MCF 10A (cell line): ENCODE results near the gene OR2B2. TPM values are rescaled to one million over a fixed set of nuclear protein-coding genes. Genes with fewer than 3 reads are reported as not detected.

Source experiments
- BruUV-seq: library from RNA; stranded (reverse); fragments of 400-500 nt; replicated peaks from 2 replicates; lab custom pipeline; 2021; lab: Mats Ljungman, UMichigan
- CTCF ChIA-PET: fragments of 300-600 bp; sonication (Branson Sonifier 250); formaldehyde crosslinking; extraction: SDS; loops from one replicate; lab custom pipeline; 2021; ENCODE audit warnings: antibody characterized with exemption, inconsistent platforms; lab: Yijun Ruan, JAX
- POLR2A ChIA-PET: fragments of 300-600, 350-650 bp; sonication (Branson Sonifier 250); formaldehyde crosslinking; extraction: SDS; loops from one replicate; lab custom pipeline; 2020; ENCODE audit warnings: antibody characterized with exemption, inconsistent platforms; lab: Yijun Ruan, JAX
- DNase-seq: peaks from one replicate; pipeline ENCODE4 v3.0.0-alpha.2; 2018; ENCODE audit not compliant: unreplicated experiment
- H3K27ac Mint-ChIP-seq: one replicate; pipeline ENCODE4 v1.8.0; 2022; ENCODE audit warnings: mild to moderate bottlenecking, low read depth, mixed read lengths; ENCODE audit not compliant: unreplicated experiment
- H3K27me3 Mint-ChIP-seq: one replicate; pipeline ENCODE4 v1.8.0; 2022; ENCODE audit warnings: mixed read lengths; ENCODE audit not compliant: insufficient read depth, unreplicated experiment
- H3K36me3 Mint-ChIP-seq: one replicate; pipeline ENCODE4 v1.8.0; 2022; ENCODE audit warnings: mild to moderate bottlenecking, moderate library complexity, mixed read lengths; ENCODE audit not compliant: insufficient read depth, unreplicated experiment
- H3K4me1 Mint-ChIP-seq: one replicate; pipeline ENCODE4 v1.8.0; 2022; ENCODE audit warnings: mixed read lengths; ENCODE audit not compliant: insufficient read depth, unreplicated experiment
- H3K4me3 Mint-ChIP-seq: one replicate; pipeline ENCODE4 v1.8.0; 2022; ENCODE audit warnings: mild to moderate bottlenecking, moderate library complexity, mixed read lengths; ENCODE audit not compliant: unreplicated experiment
- H3K9me3 Mint-ChIP-seq: one replicate; pipeline ENCODE4 v1.8.0; 2022; ENCODE audit warnings: mixed read lengths; ENCODE audit not compliant: unreplicated experiment
- intact Hi-C: fragments of 100-400 bp; cut with micrococcal nuclease; formaldehyde crosslinking; loops from 2 replicates; pipeline ENCODE4 v1.14.1; 2022
- total RNA-seq: library from RNA; stranded (reverse); gene quantifications from 2 replicates; pipeline ENCODE4 v1.2.3, GENCODE V29; 2022
- TF ChIP-seq, protein P1 (sequence below): fragments of 200-600 bp; IDR thresholded peaks from one replicate; pipeline ENCODE4 v1.8.0; 2022; ENCODE audit warnings: antibody characterized with exemption, mild to moderate bottlenecking; ENCODE audit not compliant: unreplicated experiment

OR2B2 gene
- total RNA-seq, 1 experiment from 2014 or later, result not detected

DNA sequence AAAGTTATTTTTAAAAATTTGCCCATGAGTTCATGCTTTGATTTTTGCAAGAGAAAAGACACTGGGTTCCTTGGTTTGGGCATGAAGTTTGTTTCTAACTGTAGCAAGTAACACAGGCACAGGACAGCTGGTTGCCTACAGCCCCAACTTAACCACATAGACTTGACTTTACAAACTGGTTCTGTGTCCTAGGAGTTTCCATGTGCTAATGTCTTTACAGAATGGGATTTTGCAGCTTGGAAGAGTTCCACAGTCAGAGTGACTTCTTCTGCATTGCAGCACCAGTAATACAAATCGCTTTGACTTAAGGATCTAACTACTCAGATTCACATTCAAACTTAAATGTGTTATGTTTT, 44.3 kb downstream of the OR2B2 start:
- intact Hi-C loops, result loop anchor here (2.0 kb wide), 1 partner anchor 25 kb away; a partner anchor contains a TSS
- Mint-ChIP-seq H3K4me1 (no peaks in the 10 kb centered on the region), H3K27ac (peak overlapping the region; percentile 69), H3K27me3 (no peaks in the 10 kb centered on the region), H3K4me3 (peak overlapping the region; percentile 91), H3K9me3 (no peaks in the 10 kb centered on the region), H3K36me3 (peaks cover 19% of the 10 kb centered on the region)
- ChIA-PET POLR2A (interaction anchor here (0.7 to 18.7 kb wide), 32 partner anchors 15 to 1841 kb away, joined by 3 to 826 read pairs (median 6); a partner anchor contains a TSS), CTCF (interaction anchor here (0.6 to 3.8 kb wide), 4 partner anchors 22 to 1532 kb away, joined by 3 to 29 read pairs (median 10); a partner anchor contains a TSS)
- DNase-seq, result no peak
- TF ChIP-seq, protein P1, sequence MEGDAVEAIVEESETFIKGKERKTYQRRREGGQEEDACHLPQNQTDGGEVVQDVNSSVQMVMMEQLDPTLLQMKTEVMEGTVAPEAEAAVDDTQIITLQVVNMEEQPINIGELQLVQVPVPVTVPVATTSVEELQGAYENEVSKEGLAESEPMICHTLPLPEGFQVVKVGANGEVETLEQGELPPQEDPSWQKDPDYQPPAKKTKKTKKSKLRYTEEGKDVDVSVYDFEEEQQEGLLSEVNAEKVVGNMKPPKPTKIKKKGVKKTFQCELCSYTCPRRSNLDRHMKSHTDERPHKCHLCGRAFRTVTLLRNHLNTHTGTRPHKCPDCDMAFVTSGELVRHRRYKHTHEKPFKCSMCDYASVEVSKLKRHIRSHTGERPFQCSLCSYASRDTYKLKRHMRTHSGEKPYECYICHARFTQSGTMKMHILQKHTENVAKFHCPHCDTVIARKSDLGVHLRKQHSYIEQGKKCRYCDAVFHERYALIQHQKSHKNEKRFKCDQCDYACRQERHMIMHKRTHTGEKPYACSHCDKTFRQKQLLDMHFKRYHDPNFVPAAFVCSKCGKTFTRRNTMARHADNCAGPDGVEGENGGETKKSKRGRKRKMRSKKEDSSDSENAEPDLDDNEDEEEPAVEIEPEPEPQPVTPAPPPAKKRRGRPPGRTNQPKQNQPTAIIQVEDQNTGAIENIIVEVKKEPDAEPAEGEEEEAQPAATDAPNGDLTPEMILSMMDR, result no peak
- BruUV-seq, result no TSS peak

DNA sequence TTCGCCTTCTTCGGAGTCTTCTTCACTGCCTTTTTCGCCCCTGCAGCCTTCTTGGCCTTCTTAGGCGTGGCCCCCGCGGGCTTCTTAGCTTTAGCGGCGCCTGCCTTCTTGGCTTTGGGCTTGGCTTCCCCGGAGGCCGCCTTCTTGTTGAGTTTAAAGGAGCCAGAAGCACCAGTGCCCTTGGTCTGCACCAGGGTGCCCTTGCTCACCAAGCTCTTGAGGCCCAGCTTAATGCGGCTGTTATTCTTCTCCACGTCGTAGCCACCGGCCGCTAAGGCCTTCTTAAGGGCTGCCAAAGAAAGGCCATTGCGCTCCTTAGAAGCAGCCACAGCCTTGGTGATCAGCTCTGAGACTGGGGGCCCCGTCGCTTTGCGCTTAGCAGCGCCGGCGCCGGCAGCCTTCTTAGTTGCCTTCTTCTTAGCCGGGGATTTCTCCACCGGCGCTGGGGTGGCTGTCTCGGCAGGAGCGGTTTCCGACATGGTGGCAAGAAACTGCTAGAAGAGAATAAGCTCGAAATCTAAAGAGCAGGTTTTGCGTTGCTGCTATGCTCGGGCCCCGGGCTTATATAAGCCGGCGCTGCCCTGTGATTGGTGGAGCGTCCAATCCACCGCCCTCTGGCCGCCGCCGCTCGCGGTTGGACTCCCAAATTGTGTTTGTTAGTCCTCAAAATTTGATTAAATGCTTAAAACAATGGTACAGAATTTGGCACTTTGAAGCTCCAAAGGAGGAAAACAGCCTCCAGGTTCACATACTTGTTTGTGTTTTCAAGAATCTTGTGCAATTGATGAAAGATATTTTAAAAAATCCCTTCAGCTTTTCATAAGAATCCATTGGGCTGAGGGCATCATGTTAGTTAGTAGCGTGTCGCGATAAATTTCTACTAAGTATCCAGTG, 44.9 kb downstream of the OR2B2 start:
- POLR2A ChIA-PET, result interaction anchor here (0.6 to 18.7 kb wide), 41 partner anchors 16 to 1924 kb away, joined by 3 to 826 read pairs (median 6); a partner anchor contains a TSS
- no peaks in the 10 kb centered on the region for H3K4me1 Mint-ChIP-seq
- H3K27me3 Mint-ChIP-seq, result no peaks in the 10 kb centered on the region
- intact Hi-C loops, result loop anchor here (2.0 kb wide), 1 partner anchor 26 kb away; a partner anchor contains a TSS
- H3K27ac Mint-ChIP-seq, result peak overlapping the region; percentile 69
- no peaks in the 10 kb centered on the region for H3K9me3 Mint-ChIP-seq
- peaks cover 16% of the 10 kb centered on the region for H3K36me3 Mint-ChIP-seq
- H3K4me3 Mint-ChIP-seq, result peak overlapping the region; percentile 91
- CTCF ChIA-PET, result interaction anchor here (0.6 to 3.8 kb wide), 5 partner anchors 22 to 764 kb away, joined by 3 to 29 read pairs (median 10); a partner anchor contains a TSS
- peak; percentile 87 for DNase-seq
- TF ChIP-seq, protein P1, result no peak
- TSS peak; percentile 92 for BruUV-seq

DNA sequence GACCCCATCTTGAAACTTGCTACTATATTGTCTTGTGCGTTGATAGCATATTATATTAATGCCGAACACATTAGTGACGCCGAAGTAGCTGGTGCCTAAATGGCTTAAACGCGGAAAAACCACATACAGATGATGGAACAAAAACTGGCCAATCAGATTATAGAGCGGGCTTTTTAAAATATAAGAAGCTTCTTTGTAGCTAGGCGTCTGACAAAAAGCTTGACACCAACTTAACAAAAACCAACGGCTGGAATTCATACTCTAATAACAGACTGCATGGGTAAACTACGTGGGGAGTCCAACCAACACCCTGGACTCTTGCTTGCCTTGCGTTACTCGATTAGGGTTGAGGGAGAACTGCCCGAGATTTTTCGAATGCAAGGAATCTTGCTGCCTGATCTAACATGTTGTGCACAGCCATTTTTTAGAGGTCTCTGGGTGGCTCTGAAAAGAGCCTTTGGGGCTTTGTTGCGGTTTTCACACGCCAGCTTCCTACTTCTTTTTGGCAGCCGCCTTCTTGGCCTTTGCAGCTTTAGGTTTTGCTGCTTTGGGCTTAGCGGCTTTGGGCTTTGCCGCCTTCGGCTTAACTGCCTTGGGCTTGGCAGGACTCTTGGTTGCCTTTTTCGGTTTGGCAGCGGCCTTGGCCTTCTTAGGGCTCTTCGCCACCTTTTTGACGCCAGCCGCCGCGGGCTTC, 45.7 kb downstream of the OR2B2 start:
- Mint-ChIP-seq H3K4me1 (no peaks in the 10 kb centered on the region), H3K4me3 (peak overlapping the region; percentile 91), H3K27ac (peak overlapping the region; percentile 69), H3K9me3 (no peaks in the 10 kb centered on the region), H3K27me3 (no peaks in the 10 kb centered on the region), H3K36me3 (peaks cover 12% of the 10 kb centered on the region)
- ChIA-PET POLR2A (interaction anchor here (0.6 to 18.7 kb wide), 43 partner anchors 8 to 1925 kb away, joined by 3 to 826 read pairs (median 6); partner anchors contain the start of gene ZKSCAN8), CTCF (interaction anchor here (0.5 to 3.1 kb wide), 7 partner anchors 27 to 1841 kb away, joined by 3 to 29 read pairs (median 3); a partner anchor contains a TSS)
- intact Hi-C loops, result loop anchor here (2.0 kb wide), 1 partner anchor 26 kb away; a partner anchor contains a TSS
- BruUV-seq, result no TSS peak
- TF ChIP-seq, protein P1, result no peak
- DNase-seq, result peak; percentile 80
